ENCODE data around the gene TLCD4.
"Not testable (repeated sequence)": the region's sequence is repeated elsewhere in the genome, so short reads cannot be mapped to it uniquely, and the experiment has no call there.

The TLCD4 gene

DNA sequence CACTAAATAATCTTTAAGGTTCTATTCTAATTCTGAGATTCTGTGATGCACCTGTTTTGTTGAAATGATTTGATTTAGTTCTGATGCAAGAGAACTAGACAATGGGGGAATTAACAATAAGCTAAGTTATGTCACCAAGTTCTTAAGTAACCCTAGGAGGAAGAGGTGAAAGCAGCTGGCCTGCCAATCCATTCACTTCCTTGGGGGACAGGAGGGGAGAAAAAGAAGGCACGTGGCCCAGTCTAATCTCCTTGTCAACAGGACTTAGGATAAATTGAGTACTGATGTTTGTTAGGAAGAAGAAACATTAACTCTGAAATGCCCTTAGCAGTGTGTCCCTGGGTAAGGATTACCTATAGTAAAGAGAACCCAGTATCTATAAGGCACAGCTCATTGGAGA lies 36.9 kb downstream of the TLCD4 start:
- DNase-seq (ENCODE audit: low read depth), result no peak

DNA sequence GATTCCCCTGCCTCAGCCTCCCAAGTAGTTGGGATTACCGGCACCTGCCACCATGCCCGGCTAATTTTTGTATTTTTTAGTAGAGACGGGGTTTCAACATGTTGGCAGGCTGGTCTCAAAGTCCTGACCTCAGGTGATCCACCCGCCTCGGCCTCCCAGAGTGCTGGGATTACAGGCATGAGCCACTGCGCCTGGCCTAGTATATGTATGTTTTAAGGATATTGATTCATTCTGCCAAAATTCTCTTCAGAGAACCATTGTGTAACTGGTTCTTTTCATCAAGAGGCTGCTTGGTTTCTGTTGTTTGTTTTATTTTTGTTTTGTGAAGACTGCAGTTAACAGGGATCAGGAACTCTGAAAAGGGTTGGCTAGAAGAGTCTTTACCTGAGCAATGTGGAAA lies 48.4 kb downstream of the TLCD4 start:
- DNase-seq (ENCODE audit: low read depth), result not testable (repeated sequence)
